Measurements from ENCODE around the gene PCDHGA1.
A peak's percentile ranks its signal among the peaks of the same experiment; 100 is the strongest.

PCDHGA1 gene

GRCh38 chr5:141491323-141492167, 161.2 kb downstream of the PCDHGA1 start:
- TF ChIP-seq YY1 (IDR thresholded peaks at IDR 0.05; ENCODE audit: insufficient read depth, insufficient read length) (no peak), SUZ12 (IDR thresholded peaks at IDR 0.05; ENCODE audit: extremely low read depth, insufficient read depth, insufficient read length) (no peak), ZNF274 (IDR thresholded peaks at IDR 0.05; ENCODE audit: low read depth, low read length) (no peak)
- peak overlapping the region; percentile 66 for H3K9ac ChIP-seq (ENCODE audit: insufficient read length, low read depth)
- H3K27me3 ChIP-seq (ENCODE audit: insufficient read depth, insufficient read length) = peaks cover 51% of the 10 kb centered on the region
- no peak for DNase-seq (ENCODE audit: low read depth, low spot score)
- H3K4me3 ChIP-seq (ENCODE audit: insufficient read length, low read depth) = peak overlapping the region; percentile 44
- no peaks in the 10 kb centered on the region; the same call in 1 of the 2 replicates for H3K9me3 ChIP-seq (ENCODE audit: insufficient read depth, low read length)
- H3K36me3 ChIP-seq (ENCODE audit: insufficient read depth, insufficient read length, low read length) = peaks cover 15% of the 10 kb centered on the region
- peaks cover 12% of the 10 kb centered on the region for H3K4me1 ChIP-seq (ENCODE audit: insufficient read depth, insufficient read length)

DNA sequence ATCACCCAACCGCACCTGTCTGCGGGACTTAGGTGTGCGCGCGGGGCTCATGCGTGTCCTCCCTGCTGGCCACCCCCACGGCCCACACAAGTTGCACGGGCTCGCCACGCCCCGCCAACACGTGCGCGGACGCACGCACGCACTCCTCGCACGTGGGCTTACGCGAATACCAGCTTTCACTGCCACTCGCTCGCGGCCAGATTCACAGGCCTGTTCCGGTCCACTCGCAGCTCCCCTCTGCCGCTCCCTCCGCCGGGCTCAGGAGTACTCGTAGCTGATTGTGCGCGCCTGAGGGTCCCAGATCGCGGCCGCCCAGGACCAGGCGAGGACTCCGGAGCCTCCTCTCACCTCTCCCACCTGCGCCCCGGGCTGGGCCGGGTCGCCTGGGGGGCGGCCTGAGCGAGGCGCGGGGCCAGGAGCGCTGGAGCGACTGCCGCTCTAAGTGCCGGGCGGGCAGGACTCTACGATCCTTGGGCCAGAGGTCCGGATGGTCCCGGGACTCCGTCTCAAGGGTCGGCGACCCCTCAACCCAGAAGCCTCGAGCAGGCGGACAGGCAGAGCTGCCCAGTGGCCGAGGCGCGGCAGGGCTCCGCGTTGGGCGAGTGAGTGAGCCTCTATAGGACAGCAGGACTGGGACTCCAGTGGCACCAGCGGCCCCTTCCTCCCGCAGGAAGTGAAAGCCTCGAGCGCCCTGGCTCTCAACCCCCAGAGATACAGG, 162.0 kb downstream of the PCDHGA1 start:
- peak overlapping the region; percentile 44 for H3K4me3 ChIP-seq (ENCODE audit: insufficient read length, low read depth)
- H3K9ac ChIP-seq (ENCODE audit: insufficient read length, low read depth) = peak overlapping the region; percentile 66
- no peaks in the 10 kb centered on the region for H3K9me3 ChIP-seq (ENCODE audit: insufficient read depth, low read length)
- H3K27me3 ChIP-seq (ENCODE audit: insufficient read depth, insufficient read length) = peaks cover 46% of the 10 kb centered on the region
- H3K4me1 ChIP-seq (ENCODE audit: insufficient read depth, insufficient read length) = peaks cover 12% of the 10 kb centered on the region
- TF ChIP-seq ZNF274 (IDR thresholded peaks at IDR 0.05; ENCODE audit: low read depth, low read length) (no peak), SUZ12 (IDR thresholded peaks at IDR 0.05; ENCODE audit: extremely low read depth, insufficient read depth, insufficient read length) (no peak), YY1 (IDR thresholded peaks at IDR 0.05; ENCODE audit: insufficient read depth, insufficient read length) (no peak)
- no peak for DNase-seq (ENCODE audit: low read depth, low spot score)
- peaks cover 8% of the 10 kb centered on the region for H3K36me3 ChIP-seq (ENCODE audit: insufficient read depth, insufficient read length, low read length)

DNA sequence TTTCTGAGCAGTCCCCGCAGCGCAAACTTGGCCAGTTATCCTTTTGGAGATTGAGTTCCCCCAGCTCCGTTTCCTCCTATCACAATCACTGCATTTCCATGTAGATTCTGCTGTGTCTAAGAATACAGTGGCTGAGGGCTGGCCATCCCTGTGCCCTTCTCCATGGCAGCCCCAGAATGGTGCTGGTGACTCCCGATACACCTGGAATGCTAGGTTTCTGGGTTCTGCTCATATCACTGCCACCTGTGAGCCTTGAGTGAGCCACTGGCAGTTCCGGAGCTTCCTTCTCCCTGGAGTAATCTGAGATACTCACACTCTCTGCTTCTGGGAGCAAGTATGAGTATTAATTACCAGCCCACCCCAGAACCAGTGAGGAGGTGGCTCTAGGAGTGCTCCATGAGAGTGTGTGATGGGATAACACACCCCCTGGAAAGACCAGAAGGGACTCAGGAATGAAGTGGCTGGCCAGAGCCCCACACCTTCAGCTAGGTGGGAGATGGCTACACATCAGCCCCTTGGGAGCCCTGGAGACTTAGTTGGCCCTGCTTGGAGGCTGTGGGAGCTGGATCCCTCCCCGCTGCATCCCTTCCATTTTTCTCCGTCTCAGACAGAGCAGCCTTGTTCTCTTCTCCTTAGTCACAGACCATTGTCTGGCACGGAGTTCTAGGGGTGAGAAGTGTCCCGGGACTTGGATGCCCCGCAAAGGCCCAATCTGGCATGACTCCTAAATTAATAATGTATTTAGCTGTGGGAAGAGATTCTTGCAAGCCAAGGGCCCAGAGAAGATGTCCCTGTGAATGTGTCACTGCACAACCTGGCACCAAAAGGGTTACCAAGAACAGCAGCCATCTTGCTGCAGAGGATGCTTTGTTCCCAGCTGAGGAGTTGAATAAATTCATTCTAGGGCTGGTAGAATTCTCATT, 163.4 kb downstream of the PCDHGA1 start:
- peaks cover 46% of the 10 kb centered on the region for H3K27me3 ChIP-seq (ENCODE audit: insufficient read depth, insufficient read length)
- H3K9me3 ChIP-seq (ENCODE audit: insufficient read depth, low read length) = no peaks in the 10 kb centered on the region
- H3K9ac ChIP-seq (ENCODE audit: insufficient read length, low read depth) = peak overlapping the region; percentile 74
- TF ChIP-seq ZNF274 (IDR thresholded peaks at IDR 0.05; ENCODE audit: low read depth, low read length) (no peak), YY1 (IDR thresholded peaks at IDR 0.05; ENCODE audit: insufficient read depth, insufficient read length) (peak; percentile 23), SUZ12 (IDR thresholded peaks at IDR 0.05; ENCODE audit: extremely low read depth, insufficient read depth, insufficient read length) (no peak)
- peaks cover 8% of the 10 kb centered on the region for H3K36me3 ChIP-seq (ENCODE audit: insufficient read depth, insufficient read length, low read length)
- DNase-seq (ENCODE audit: low read depth, low spot score) = no peak
- no peak overlapping the region for H3K4me3 ChIP-seq (ENCODE audit: insufficient read length, low read depth)
- peaks cover 12% of the 10 kb centered on the region for H3K4me1 ChIP-seq (ENCODE audit: insufficient read depth, insufficient read length)

DNA sequence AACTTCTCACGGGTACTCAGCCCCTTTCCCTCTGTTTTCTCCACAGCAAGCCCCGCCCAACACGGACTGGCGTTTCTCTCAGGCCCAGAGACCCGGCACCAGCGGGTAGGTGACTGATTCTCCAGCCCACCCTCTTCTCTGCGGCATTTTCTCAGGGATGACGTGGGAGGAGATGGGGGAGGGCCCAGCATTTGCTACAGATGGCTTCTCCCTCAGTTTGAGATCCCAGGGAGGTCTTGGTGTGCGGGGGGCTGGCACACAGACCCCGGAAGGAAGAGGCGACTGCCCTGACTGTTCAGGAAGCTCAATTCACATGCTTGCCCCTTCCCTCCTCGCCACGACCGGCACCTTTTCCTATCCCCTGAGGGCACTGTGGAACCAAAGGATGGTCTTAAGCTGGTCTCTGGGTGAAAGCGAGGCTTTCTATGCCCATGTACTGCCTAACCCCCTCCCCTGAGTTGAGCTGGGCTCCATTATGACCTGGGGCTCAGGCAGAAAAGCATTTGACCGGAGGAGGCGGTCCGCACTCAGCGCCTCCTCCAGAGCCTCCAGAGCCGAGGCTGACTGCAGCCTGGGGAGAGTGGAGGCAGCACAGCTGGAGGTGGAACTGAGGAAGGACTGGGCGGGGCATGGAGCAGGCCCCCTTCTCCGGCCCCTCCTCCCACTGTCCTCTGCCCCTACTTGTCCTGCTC, 164.6 kb downstream of the PCDHGA1 start:
- peaks cover 7% of the 10 kb centered on the region for H3K36me3 ChIP-seq (ENCODE audit: insufficient read depth, insufficient read length, low read length)
- TF ChIP-seq SUZ12 (IDR thresholded peaks at IDR 0.05; ENCODE audit: extremely low read depth, insufficient read depth, insufficient read length) (no peak), ZNF274 (IDR thresholded peaks at IDR 0.05; ENCODE audit: low read depth, low read length) (no peak), YY1 (IDR thresholded peaks at IDR 0.05; ENCODE audit: insufficient read depth, insufficient read length) (no peak)

DNA sequence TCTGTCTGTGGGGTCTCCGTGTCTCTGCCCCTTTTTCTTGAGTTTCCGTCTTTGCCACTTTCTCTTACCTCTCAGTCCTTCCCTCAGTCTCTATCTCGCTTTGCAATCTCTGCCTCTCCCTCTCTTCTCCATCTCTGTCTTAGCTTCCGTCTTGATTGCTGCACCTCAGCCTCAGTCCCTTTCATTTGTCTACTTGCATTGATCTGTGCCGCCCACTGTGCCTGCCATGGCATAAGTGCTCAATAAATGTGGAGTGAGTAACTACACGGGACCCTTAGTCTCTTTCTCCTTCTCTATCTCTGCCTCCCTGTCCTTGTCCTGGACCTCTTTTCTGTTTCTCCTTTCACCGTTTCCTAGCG, 165.1 kb downstream of the PCDHGA1 start:
- Histone ChIP-seq H3K36me3 (ENCODE audit: insufficient read depth, insufficient read length, low read length) (peaks cover 1% of the 10 kb centered on the region), H3K27me3 (ENCODE audit: insufficient read depth, insufficient read length) (peaks cover 39% of the 10 kb centered on the region), H3K9me3 (ENCODE audit: insufficient read depth, low read length) (no peaks in the 10 kb centered on the region), H3K4me3 (ENCODE audit: insufficient read length, low read depth) (peak overlapping the region; percentile 42), H3K4me1 (ENCODE audit: insufficient read depth, insufficient read length) (peaks cover 9% of the 10 kb centered on the region), H3K9ac (ENCODE audit: insufficient read length, low read depth) (peak overlapping the region; percentile 38)
- no peak for DNase-seq (ENCODE audit: low read depth, low spot score)
- no peak for TF ChIP-seq SUZ12 (IDR thresholded peaks at IDR 0.05; ENCODE audit: extremely low read depth, insufficient read depth, insufficient read length)
- no peak for TF ChIP-seq ZNF274 (IDR thresholded peaks at IDR 0.05; ENCODE audit: low read depth, low read length)
- no peak for TF ChIP-seq YY1 (IDR thresholded peaks at IDR 0.05; ENCODE audit: insufficient read depth, insufficient read length)

More for the DNA sequence above, 164.6 kb downstream of the PCDHGA1 start:
- peak overlapping the region; percentile 42 for H3K4me3 ChIP-seq (ENCODE audit: insufficient read length, low read depth)
- DNase-seq (ENCODE audit: low read depth, low spot score) = no peak
- peak overlapping the region; percentile 74 for H3K9ac ChIP-seq (ENCODE audit: insufficient read length, low read depth)
- peaks cover 9% of the 10 kb centered on the region for H3K4me1 ChIP-seq (ENCODE audit: insufficient read depth, insufficient read length)
- peaks cover 45% of the 10 kb centered on the region for H3K27me3 ChIP-seq (ENCODE audit: insufficient read depth, insufficient read length)
- H3K9me3 ChIP-seq (ENCODE audit: insufficient read depth, low read length) = no peaks in the 10 kb centered on the region

DNA sequence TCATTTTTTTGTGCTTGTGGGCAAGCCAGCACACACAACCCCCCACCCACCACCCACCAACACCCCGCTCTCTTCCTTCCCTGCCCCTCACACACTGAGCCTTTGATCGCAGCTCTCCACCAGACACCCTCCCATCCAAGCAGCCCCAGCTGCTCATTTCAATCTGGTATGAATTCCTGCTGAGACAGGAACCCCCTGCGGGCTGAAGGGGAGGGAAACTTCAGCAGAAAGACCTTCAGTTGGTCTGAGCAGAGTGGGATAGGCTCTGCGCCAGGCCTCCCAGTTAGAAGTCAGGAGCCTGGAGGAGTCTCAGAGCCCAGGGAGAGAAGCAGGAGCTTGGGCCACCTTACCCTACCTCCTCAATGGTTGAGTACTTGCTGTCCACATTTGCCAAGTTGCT, 165.7 kb downstream of the PCDHGA1 start:
- H3K4me3 ChIP-seq (ENCODE audit: insufficient read length, low read depth) = no peak overlapping the region
- no peaks in the 10 kb centered on the region for H3K36me3 ChIP-seq (ENCODE audit: insufficient read depth, insufficient read length, low read length)
- H3K9ac ChIP-seq (ENCODE audit: insufficient read length, low read depth) = no peak overlapping the region
- no peaks in the 10 kb centered on the region for H3K9me3 ChIP-seq (ENCODE audit: insufficient read depth, low read length)
- no peak for DNase-seq (ENCODE audit: low read depth, low spot score)
- TF ChIP-seq SUZ12 (IDR thresholded peaks at IDR 0.05; ENCODE audit: extremely low read depth, insufficient read depth, insufficient read length) = no peak
- TF ChIP-seq ZNF274 (IDR thresholded peaks at IDR 0.05; ENCODE audit: low read depth, low read length) = no peak
- no peak for TF ChIP-seq YY1 (IDR thresholded peaks at IDR 0.05; ENCODE audit: insufficient read depth, insufficient read length)
- peaks cover 33% of the 10 kb centered on the region for H3K27me3 ChIP-seq (ENCODE audit: insufficient read depth, insufficient read length)
- H3K4me1 ChIP-seq (ENCODE audit: insufficient read depth, insufficient read length) = peaks cover 7% of the 10 kb centered on the region
